ENCODE measurements around the gene TTLL6.
"Not testable (repeated sequence)": the region's sequence is repeated elsewhere in the genome, so short reads cannot be mapped to it uniquely, and the experiment has no call there.

Gene TTLL6

GRCh38 chr17:48723423-48724250, 93.4 kb downstream of the TTLL6 start:
- DNase-seq (ENCODE audit: low read depth in 3 of 3) = no peak

GRCh38 chr17:48722915-48723422, 94.1 kb downstream of the TTLL6 start, which contains the start of gene PRAC2:
TSS of gene PRAC2 (plus strand) at chr17:48723185. CDS start at chr17:48724411, 1,226 bp downstream.
- no peak for DNase-seq (ENCODE audit: low read depth in 3 of 3)

- no peak for DNase-seq (ENCODE audit: low read depth in 3 of 3)
Measured at GRCh38 chr17:48722201-48722907, 94.7 kb downstream of the TTLL6 start, which contains the start of gene PRAC1. TSS of gene PRAC1 (minus strand) at chr17:48722518. CDS start at chr17:48722392, 126 bp downstream.

GRCh38 chr17:48721009-48721402, 96.0 kb downstream of the TTLL6 start:
- DNase-seq (ENCODE audit: low read depth in 3 of 3) = no peak

GRCh38 chr17:48720266-48721008, 96.6 kb downstream of the TTLL6 start:
- DNase-seq (ENCODE audit: low read depth in 3 of 3) = no peak

GRCh38 chr17:48719642-48720265, 97.3 kb downstream of the TTLL6 start:
- no peak for DNase-seq (ENCODE audit: low read depth in 3 of 3)

GRCh38 chr17:48718761-48719641, 98.0 kb downstream of the TTLL6 start:
- no peak for DNase-seq (ENCODE audit: low read depth in 3 of 3)

- no peak for DNase-seq (ENCODE audit: low read depth in 3 of 3)
Measured at GRCh38 chr17:48718227-48718760, 98.7 kb downstream of the TTLL6 start.

- no peak for DNase-seq (ENCODE audit: low read depth in 3 of 3)
Measured at GRCh38 chr17:48717367-48718226, 99.4 kb downstream of the TTLL6 start.

GRCh38 chr17:48716549-48716948, 100.5 kb downstream of the TTLL6 start:
- not testable (repeated sequence) for DNase-seq (ENCODE audit: low read depth in 3 of 3)

GRCh38 chr17:48715496-48716399, 101.3 kb downstream of the TTLL6 start:
- DNase-seq (ENCODE audit: low read depth in 3 of 3) = no peak
